Testis (tissue), 2 donors: ENCODE measurements around the gene CTF1.

Experiments
- POLR2A ChIP-seq: fragments of 450-650 bp; IDR thresholded peaks from one replicate; pipeline ENCODE4 v1.6.1; 2017; ENCODE audit warnings: antibody characterized with exemption, mild to moderate bottlenecking, moderate library complexity
- TF ChIP-seq, protein P1 (sequence below), 3 experiments: fragments of 450-650 bp in 2 of 3; fragments of 200-600 bp in 1 of 3; sonication (generic) in 1 of 3; IDR thresholded peaks; one replicate each; pipeline ENCODE4 v1.5.1; 2016 to 2019; ENCODE audit warnings: antibody characterized with exemption in 3 of 3, mild to moderate bottlenecking in 2 of 3, moderate library complexity in 1 of 3

DNA sequence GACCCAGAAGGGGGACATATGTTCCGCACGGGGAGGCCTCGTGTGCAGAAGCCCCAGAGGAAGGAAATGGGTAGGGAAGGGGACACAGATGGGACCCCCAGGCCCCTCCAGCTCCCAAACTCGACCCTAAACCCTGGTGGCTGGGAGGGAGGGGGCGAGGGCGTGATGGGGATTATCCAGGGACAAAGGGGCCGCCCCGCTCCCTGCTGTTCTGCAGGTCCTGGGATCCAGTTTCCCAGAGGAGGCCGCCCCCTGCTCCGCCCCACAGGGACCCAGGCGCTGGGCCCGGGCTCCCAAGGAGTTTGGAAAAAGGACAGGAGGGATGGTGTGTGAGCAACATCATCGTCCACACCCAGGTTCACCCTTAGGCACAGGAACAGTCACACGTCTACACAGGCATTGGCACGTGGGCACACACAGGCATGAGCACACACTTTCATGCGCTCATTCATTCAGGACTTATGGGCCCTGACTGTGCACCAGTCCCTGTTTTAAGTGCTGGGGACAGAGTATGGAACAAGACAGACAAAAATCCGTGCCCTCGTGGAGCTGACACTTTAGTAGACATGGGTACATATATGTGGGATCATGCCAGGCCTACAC lies 14.1 kb downstream of the CTF1 start:
- TF ChIP-seq POLR2A, result no peak
- TF ChIP-seq, protein P1, sequence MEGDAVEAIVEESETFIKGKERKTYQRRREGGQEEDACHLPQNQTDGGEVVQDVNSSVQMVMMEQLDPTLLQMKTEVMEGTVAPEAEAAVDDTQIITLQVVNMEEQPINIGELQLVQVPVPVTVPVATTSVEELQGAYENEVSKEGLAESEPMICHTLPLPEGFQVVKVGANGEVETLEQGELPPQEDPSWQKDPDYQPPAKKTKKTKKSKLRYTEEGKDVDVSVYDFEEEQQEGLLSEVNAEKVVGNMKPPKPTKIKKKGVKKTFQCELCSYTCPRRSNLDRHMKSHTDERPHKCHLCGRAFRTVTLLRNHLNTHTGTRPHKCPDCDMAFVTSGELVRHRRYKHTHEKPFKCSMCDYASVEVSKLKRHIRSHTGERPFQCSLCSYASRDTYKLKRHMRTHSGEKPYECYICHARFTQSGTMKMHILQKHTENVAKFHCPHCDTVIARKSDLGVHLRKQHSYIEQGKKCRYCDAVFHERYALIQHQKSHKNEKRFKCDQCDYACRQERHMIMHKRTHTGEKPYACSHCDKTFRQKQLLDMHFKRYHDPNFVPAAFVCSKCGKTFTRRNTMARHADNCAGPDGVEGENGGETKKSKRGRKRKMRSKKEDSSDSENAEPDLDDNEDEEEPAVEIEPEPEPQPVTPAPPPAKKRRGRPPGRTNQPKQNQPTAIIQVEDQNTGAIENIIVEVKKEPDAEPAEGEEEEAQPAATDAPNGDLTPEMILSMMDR (IDR thresholded peaks at IDR 0.05), result no peak
